Caco-2 (cell line): ENCODE results near the gene GNG7. TPM values are rescaled to one million over a fixed set of nuclear protein-coding genes. Genes with fewer than 3 reads are reported as not detected.
A peak's percentile ranks its signal among the peaks of the same experiment; 100 is the strongest.
"Not testable (repeated sequence)": the region's sequence is repeated elsewhere in the genome, so short reads cannot be mapped to it uniquely, and the experiment has no call there.

Experiments used
- BruUV-seq: library from RNA; stranded (reverse); fragments of 400-500 nt; replicated peaks from 2 replicates; lab custom pipeline; 2021; lab: Mats Ljungman, UMichigan
- CTCF ChIA-PET: fragments of 300-600 bp; sonication (Branson Sonifier 250); formaldehyde crosslinking; loops from one replicate; lab custom pipeline; 2022; ENCODE audit warnings: antibody characterized with exemption; lab: Charles Lee
- POLR2A ChIA-PET: fragments of 300-600 bp; sonication (Branson Sonifier 250); formaldehyde crosslinking; loops from one replicate; lab custom pipeline; 2022; ENCODE audit warnings: antibody characterized with exemption; lab: Charles Lee
- DNase-seq, 2 experiments: peaks; one replicate each; pipeline versions ENCODE4 v3.0.0 to v3.0.0-alpha.2; 2020 to 2022
- H3K27me3 ChIP-seq: replicated peaks from 2 replicates; pipeline ENCODE4 v1.6.0; 2011; ENCODE audit warnings: low read length; ENCODE audit not compliant: control insufficient read depth, insufficient read depth
- H3K36me3 ChIP-seq: 2 replicates; pipeline ENCODE4 v1.5.1; 2011; ENCODE audit warnings: low read length; ENCODE audit not compliant: control insufficient read depth, insufficient read depth
- H3K4me1 ChIP-seq: fragments of 250-450 bp; sonication (Bioruptor Pico); 2 replicates; pipeline ENCODE4 v1.5.1; 2020; ENCODE audit warnings: mild to moderate bottlenecking
- H3K4me3 ChIP-seq: 2 replicates; pipeline ENCODE4 v1.5.1; 2011; ENCODE audit warnings: low read depth, mild to moderate bottlenecking, control low read depth, low read length
- H3K9me3 ChIP-seq: fragments of 250-450 bp; sonication (Bioruptor Pico); 2 replicates; pipeline ENCODE4 v1.5.1; 2020; ENCODE audit warnings: mild to moderate bottlenecking, moderate library complexity
- H3K27ac Mint-ChIP-seq: one replicate; pipeline ENCODE4 v1.8.0; 2022; ENCODE audit warnings: mixed read lengths; ENCODE audit not compliant: unreplicated experiment
- H3K27me3 Mint-ChIP-seq: one replicate; pipeline ENCODE4 v1.8.0; 2022; ENCODE audit warnings: mixed read lengths; ENCODE audit not compliant: insufficient read depth, unreplicated experiment
- H3K36me3 Mint-ChIP-seq: one replicate; pipeline ENCODE4 v1.8.0; 2022; ENCODE audit warnings: mild to moderate bottlenecking, mixed read lengths; ENCODE audit not compliant: insufficient read depth, unreplicated experiment
- H3K4me1 Mint-ChIP-seq: one replicate; pipeline ENCODE4 v1.8.0; 2022; ENCODE audit warnings: low read depth, mixed read lengths; ENCODE audit not compliant: unreplicated experiment
- H3K4me3 Mint-ChIP-seq: one replicate; pipeline ENCODE4 v1.8.0; 2022; ENCODE audit warnings: mild to moderate bottlenecking, moderate library complexity, mixed read lengths; ENCODE audit not compliant: unreplicated experiment
- H3K9me3 Mint-ChIP-seq: one replicate; pipeline ENCODE4 v1.8.0; 2022; ENCODE audit warnings: mixed read lengths; ENCODE audit not compliant: unreplicated experiment
- CTCF ChIP-seq, 2 experiments: fragments of 200-600 bp in 1 of 2; IDR thresholded peaks; 1 replicate in 1 of 2; 2 replicates in 1 of 2; pipeline versions ENCODE4 v1.5.1 to v1.8.0; 2011 to 2022; ENCODE audit warnings: antibody characterized with exemption in 1 of 2, control low read depth in 1 of 2, inconsistent platforms in 1 of 2, low read depth in 1 of 2, low read length in 1 of 2, mild to moderate bottlenecking in 1 of 2, moderate library complexity in 1 of 2; ENCODE audit not compliant: insufficient read depth in 1 of 2, severe bottlenecking in 1 of 2, unreplicated experiment in 1 of 2
- intact Hi-C: fragments of 100-400 bp; cut with micrococcal nuclease; formaldehyde crosslinking; loops from one replicate; pipeline ENCODE4 v1.10.0; 2022; ENCODE audit not compliant: unreplicated experiment
- total RNA-seq: library from RNA; stranded (reverse); gene quantifications from 2 replicates; pipeline ENCODE4 v1.2.3, GENCODE V29; 2022

GNG7 gene
- total RNA-seq, 1 experiment from 2014 or later = 0.43 TPM

GRCh38 chr19:2547033-2547680 is 155.3 kb downstream of the GNG7 start:
- peaks cover 35% of the 10 kb centered on the region for H3K4me1 ChIP-seq
- no peaks in the 10 kb centered on the region for H3K36me3 ChIP-seq
- POLR2A ChIA-PET = interaction anchor here (2.3 kb wide), 1 partner anchor 71 kb away, joined by 15 read pairs; the partner anchor contains the start of gene GADD45B
- no peak for DNase-seq
- Mint-ChIP-seq H3K27ac (peak overlapping the region; percentile 34), H3K4me1 (peaks cover 19% of the 10 kb centered on the region), H3K36me3 (peaks cover 10% of the 10 kb centered on the region), H3K27me3 (no peaks in the 10 kb centered on the region), H3K4me3 (no peak overlapping the region), H3K9me3 (no peaks in the 10 kb centered on the region)
- no peak for TF ChIP-seq CTCF (IDR thresholded peaks at IDR 0.05; ENCODE audit: insufficient read depth in 1 of 2, low read depth in 1 of 2, low read length in 1 of 2, severe bottlenecking in 1 of 2, unreplicated experiment in 1 of 2)
- H3K27me3 ChIP-seq = no peaks in the 10 kb centered on the region
- no peak overlapping the region for H3K4me3 ChIP-seq
- BruUV-seq = no TSS peak
- CTCF ChIA-PET = interaction anchor here (0.5 kb wide), 1 partner anchor 32 kb away, joined by 4 read pairs; no protein-coding TSS in a partner anchor
- intact Hi-C loops = loop anchor here (10.0 kb wide), 1 partner anchor 1252 kb away; no protein-coding TSS in a partner anchor
- no peaks in the 10 kb centered on the region for H3K9me3 ChIP-seq

DNA sequence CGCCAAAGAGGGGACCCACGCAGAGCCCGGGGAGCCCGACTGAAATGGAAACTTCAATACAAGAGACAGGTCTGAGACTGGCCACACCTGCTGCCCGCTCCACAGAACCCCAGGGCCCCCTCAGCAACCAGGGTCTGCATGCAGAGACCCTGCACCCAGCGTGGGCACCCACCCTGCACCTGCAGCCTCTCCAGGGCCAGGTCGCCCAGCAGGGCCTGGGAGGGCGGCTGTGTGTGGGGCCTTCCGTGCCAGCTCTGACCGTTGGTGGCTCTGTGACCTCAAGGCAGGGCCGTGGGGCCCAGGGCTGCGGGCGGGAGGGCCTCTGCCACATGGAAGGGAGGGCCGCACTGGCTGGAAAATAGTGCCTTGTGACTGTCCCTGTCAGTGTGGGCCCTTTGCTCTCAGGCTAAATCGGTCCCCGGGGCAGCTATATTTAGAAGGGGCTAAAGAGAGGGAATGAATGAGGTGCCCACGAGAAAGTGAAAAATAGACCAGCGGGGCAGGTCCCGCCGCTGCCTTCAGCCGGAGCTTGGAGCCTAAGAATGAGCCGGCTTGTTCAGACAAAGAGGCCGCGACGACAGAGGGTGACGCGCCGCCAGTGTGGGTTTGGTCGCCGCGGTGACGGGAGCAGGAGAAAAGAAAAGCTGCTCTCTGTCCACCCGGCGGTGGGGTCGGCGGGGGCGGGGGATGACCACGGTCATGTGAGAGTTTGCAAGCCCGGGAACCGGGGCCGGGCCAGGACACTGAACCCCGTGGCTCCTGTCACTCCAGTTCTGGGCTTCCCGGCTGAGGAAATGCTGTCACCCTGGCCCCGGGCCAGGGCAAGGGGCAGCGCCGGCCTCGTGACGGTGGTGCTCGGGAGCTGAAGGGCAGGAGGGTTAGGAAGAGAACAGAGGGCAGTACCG is 156.1 kb downstream of the GNG7 start:
- Mint-ChIP-seq H3K36me3 (peaks cover 10% of the 10 kb centered on the region), H3K27me3 (no peaks in the 10 kb centered on the region), H3K4me3 (no peak overlapping the region), H3K4me1 (peaks cover 19% of the 10 kb centered on the region), H3K9me3 (no peaks in the 10 kb centered on the region), H3K27ac (peak overlapping the region; percentile 34)
- intact Hi-C loops = loop anchor here (10.0 kb wide), 1 partner anchor 1252 kb away; no protein-coding TSS in a partner anchor
- Histone ChIP-seq H3K4me1 (peaks cover 41% of the 10 kb centered on the region), H3K9me3 (no peaks in the 10 kb centered on the region), H3K4me3 (no peak overlapping the region), H3K36me3 (no peaks in the 10 kb centered on the region), H3K27me3 (no peaks in the 10 kb centered on the region)
- no peak for TF ChIP-seq CTCF (IDR thresholded peaks at IDR 0.05; ENCODE audit: insufficient read depth in 1 of 2, low read depth in 1 of 2, low read length in 1 of 2, severe bottlenecking in 1 of 2, unreplicated experiment in 1 of 2)
- peak in 1 of 2 experiments; percentile 42 for DNase-seq
- no TSS peak for BruUV-seq
- ChIA-PET CTCF (interaction anchor here (0.5 kb wide), 1 partner anchor 33 kb away, joined by 4 read pairs; no protein-coding TSS in a partner anchor), POLR2A (interaction anchor here (2.3 kb wide), 1 partner anchor 70 kb away, joined by 15 read pairs; the partner anchor contains the start of gene GADD45B)

DNA sequence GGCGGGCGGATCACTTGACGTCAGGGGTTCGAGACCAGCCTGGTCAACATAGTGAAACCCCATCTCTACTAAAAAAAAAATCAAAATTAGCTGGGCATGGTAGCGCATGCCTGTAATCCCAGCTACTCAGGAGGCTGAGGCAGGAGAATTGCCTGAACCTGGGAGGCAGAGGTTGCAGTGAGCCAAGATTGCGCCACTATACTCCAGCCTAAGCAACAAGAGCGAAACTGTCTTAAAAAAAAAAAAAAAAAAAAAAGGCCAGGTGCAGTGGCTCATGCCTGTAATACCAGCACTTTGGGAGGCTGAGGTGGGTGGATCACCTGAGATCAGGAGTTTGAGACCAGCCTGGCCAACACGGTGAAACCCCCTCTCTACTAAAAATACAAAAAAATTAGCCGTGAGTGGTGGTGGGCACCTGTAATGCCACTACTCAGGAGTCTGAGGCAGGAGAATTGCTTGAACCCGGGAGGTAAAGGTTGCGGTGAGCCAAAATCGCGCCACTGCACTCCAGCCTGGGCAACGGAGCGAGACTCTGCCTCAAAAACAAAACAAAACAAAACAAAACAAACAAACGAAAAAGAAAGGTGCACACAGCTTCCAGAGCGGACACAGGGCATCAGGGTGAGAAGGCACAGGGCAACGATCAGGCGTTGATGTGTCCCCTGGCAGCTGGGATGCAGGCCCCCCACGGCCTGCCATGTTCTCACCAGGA is 156.9 kb downstream of the GNG7 start:
- H3K9me3 ChIP-seq, H3K4me3 ChIP-seq, H3K36me3 Mint-ChIP-seq, BruUV-seq, H3K27me3 Mint-ChIP-seq, H3K27me3 ChIP-seq, H3K9me3 Mint-ChIP-seq, H3K36me3 ChIP-seq, CTCF ChIA-PET, H3K27ac Mint-ChIP-seq, H3K4me3 Mint-ChIP-seq, DNase-seq: not testable (repeated sequence)
- H3K4me1 Mint-ChIP-seq = peaks cover 19% of the 10 kb centered on the region
- POLR2A ChIA-PET = interaction anchor here (2.3 kb wide), 1 partner anchor 69 kb away, joined by 15 read pairs; the partner anchor contains the start of gene GADD45B
- peaks cover 46% of the 10 kb centered on the region for H3K4me1 ChIP-seq
- intact Hi-C loops = loop anchor here (10.0 kb wide), 1 partner anchor 1251 kb away; no protein-coding TSS in a partner anchor
